RWPE2 (cell line): ENCODE measurements around the gene ATP6V1B1.

Experiments used
- ATAC-seq: fragments of 200-7000 bp; cut with Tn5 transposase; 3 replicates; pipeline ENCODE4 v1.9.1; 2021; ENCODE audit warnings: low read depth
- DNase-seq: peaks from one replicate; pipeline ENCODE4 v3.0.0-alpha.2; 2020; ENCODE audit warnings: low spot score
- H3K27ac ChIP-seq: fragments of 450-650 bp; 2 replicates; pipeline ENCODE4 v1.5.1; 2017; ENCODE audit warnings: mild to moderate bottlenecking; ENCODE audit not compliant: poor library complexity, severe bottlenecking
- H3K27me3 ChIP-seq: fragments of 250-450 bp; sonication (Bioruptor Pico); 2 replicates; pipeline ENCODE4 v1.5.1; 2021; ENCODE audit warnings: mild to moderate bottlenecking, moderate library complexity; ENCODE audit not compliant: insufficient read depth, poor library complexity, severe bottlenecking
- H3K36me3 ChIP-seq: fragments of 250-450 bp; sonication (Bioruptor Pico); 2 replicates; pipeline ENCODE4 v1.5.1; 2020; ENCODE audit warnings: low read depth, mild to moderate bottlenecking, moderate library complexity
- H3K4me1 ChIP-seq: fragments of 250-450 bp; sonication (Bioruptor Pico); 2 replicates; pipeline ENCODE4 v1.5.1; 2021; ENCODE audit warnings: mild to moderate bottlenecking, moderate library complexity; ENCODE audit not compliant: insufficient read depth, poor library complexity, severe bottlenecking
- H3K4me3 ChIP-seq: fragments of 250-450 bp; sonication (Bioruptor Pico); 2 replicates; pipeline ENCODE4 v1.5.1; 2021; ENCODE audit warnings: mild to moderate bottlenecking, moderate library complexity; ENCODE audit not compliant: severe bottlenecking
- H3K9me3 ChIP-seq: fragments of 250-450 bp; sonication (Bioruptor Pico); 2 replicates; pipeline ENCODE4 v1.5.1; 2021; ENCODE audit warnings: mild to moderate bottlenecking, moderate library complexity; ENCODE audit not compliant: severe bottlenecking
- TF ChIP-seq, protein P1 (sequence below): fragments of 450-650 bp; IDR thresholded peaks from one replicate; pipeline ENCODE4 v1.5.1; 2017; ENCODE audit warnings: mild to moderate bottlenecking, moderate library complexity; ENCODE audit not compliant: poor library complexity, severe bottlenecking

The ATP6V1B1 gene

GRCh38 chr2:70949086-70949485, 13.4 kb downstream of the ATP6V1B1 start:
- TF ChIP-seq, protein P1, sequence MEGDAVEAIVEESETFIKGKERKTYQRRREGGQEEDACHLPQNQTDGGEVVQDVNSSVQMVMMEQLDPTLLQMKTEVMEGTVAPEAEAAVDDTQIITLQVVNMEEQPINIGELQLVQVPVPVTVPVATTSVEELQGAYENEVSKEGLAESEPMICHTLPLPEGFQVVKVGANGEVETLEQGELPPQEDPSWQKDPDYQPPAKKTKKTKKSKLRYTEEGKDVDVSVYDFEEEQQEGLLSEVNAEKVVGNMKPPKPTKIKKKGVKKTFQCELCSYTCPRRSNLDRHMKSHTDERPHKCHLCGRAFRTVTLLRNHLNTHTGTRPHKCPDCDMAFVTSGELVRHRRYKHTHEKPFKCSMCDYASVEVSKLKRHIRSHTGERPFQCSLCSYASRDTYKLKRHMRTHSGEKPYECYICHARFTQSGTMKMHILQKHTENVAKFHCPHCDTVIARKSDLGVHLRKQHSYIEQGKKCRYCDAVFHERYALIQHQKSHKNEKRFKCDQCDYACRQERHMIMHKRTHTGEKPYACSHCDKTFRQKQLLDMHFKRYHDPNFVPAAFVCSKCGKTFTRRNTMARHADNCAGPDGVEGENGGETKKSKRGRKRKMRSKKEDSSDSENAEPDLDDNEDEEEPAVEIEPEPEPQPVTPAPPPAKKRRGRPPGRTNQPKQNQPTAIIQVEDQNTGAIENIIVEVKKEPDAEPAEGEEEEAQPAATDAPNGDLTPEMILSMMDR: no peak
- DNase-seq (no peak), ATAC-seq (no peak)
- H3K4me1 ChIP-seq: no peaks in the 10 kb centered on the region
- H3K27ac ChIP-seq: no peak overlapping the region
- peaks cover 17% of the 10 kb centered on the region for H3K27me3 ChIP-seq
- no peak overlapping the region for H3K4me3 ChIP-seq
- no peaks in the 10 kb centered on the region for H3K36me3 ChIP-seq
- no peaks in the 10 kb centered on the region for H3K9me3 ChIP-seq

DNA sequence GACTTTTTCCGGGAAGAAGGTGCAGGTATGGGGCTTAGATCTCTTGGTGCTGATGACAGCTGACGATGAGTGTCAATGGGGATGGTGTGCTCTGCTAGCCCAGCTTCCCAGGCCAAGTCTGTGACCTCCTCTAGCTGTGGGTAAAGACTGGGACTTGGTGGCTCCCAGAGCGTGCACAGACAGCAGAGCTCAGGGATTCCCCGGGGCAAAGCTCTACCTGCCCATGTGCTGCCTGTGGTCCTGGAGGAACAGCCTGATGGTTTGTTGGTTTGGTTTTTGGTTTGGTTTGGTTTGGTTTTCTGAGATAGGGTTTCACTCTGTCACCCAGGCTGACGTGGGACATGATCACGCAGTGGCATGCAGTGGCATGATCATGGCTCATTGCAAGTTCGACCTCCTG, 19.2 kb downstream of the ATP6V1B1 start:
- no peak for DNase-seq
- TF ChIP-seq, protein P1: no peak
- H3K4me1 ChIP-seq: no peaks in the 10 kb centered on the region
- no peaks in the 10 kb centered on the region for H3K36me3 ChIP-seq
- no peak overlapping the region for H3K4me3 ChIP-seq
- peaks cover 39% of the 10 kb centered on the region for H3K27me3 ChIP-seq
- no peak for ATAC-seq
- H3K9me3 ChIP-seq: no peaks in the 10 kb centered on the region
- H3K27ac ChIP-seq: no peak overlapping the region

DNA sequence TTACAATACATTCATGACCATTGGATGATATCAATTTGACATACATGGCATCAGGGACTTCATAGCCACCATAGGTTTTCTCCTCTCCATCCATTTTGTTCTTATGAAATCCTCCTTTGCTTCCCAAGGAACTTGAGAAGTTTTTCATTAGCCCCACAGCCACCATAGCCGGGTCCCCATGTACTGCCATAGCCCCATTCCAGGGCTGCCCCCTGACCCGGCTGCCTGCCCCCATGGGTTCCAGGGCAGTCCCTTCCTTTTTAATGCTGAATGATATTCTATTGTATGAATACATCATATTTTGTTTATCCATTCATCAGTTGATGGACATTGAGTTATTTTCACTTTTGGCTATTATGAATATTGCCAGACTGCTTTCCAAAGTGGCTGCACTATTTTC, 20.4 kb downstream of the ATP6V1B1 start:
- TF ChIP-seq, protein P1: no peak
- Histone ChIP-seq H3K27me3 (peaks cover 39% of the 10 kb centered on the region), H3K4me3 (no peak overlapping the region), H3K9me3 (no peaks in the 10 kb centered on the region), H3K27ac (no peak overlapping the region), H3K4me1 (no peaks in the 10 kb centered on the region), H3K36me3 (no peaks in the 10 kb centered on the region)
- no peak for ATAC-seq
- no peak for DNase-seq

DNA sequence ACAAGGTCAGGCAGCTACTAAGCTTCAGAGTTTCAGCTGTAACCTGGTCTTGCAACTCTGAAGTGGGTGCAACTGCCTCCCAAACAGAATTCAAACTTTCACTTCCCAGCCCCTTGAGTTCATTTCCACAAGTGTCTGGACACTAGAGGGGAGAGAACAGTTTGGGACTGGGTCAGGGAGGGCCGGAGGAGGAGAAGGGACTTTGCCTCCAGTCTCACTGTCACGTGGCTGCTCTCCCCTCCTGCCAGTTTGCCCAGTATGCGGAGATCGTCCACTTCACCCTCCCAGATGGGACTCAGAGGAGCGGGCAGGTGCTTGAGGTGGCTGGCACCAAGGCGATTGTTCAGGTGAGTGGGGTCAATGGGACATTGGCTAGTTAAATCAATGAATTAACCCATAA, 22.1 kb downstream of the ATP6V1B1 start:
- Histone ChIP-seq H3K36me3 (no peaks in the 10 kb centered on the region), H3K4me3 (no peak overlapping the region), H3K4me1 (no peaks in the 10 kb centered on the region), H3K9me3 (no peaks in the 10 kb centered on the region), H3K27ac (no peak overlapping the region), H3K27me3 (peaks cover 35% of the 10 kb centered on the region)
- TF ChIP-seq, protein P1: no peak
- no peak for ATAC-seq
- DNase-seq: no peak

DNA sequence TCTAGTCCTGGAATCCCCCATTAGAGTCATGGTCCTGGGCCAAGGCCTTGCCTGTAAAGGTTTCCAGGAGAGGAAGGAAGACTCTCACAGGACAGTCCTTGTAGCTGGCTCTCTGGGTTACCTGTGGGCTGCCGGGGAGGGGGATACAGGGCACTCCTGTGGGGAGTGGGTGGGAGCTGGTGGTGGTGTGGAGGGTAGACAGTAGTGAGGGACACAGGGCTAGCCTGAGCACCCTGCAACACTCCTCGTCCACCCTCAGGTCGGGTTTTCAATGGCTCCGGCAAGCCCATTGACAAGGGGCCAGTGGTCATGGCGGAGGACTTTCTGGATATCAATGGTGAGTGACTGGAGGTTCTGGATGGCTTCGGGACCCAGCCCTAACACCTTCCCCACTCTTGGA, 23.1 kb downstream of the ATP6V1B1 start:
- H3K4me1 ChIP-seq: no peaks in the 10 kb centered on the region
- peaks cover 26% of the 10 kb centered on the region for H3K27me3 ChIP-seq
- DNase-seq (no peak), ATAC-seq (no peak)
- no peaks in the 10 kb centered on the region for H3K36me3 ChIP-seq
- no peak overlapping the region for H3K4me3 ChIP-seq
- TF ChIP-seq, protein P1: no peak
- no peak overlapping the region for H3K27ac ChIP-seq
- no peaks in the 10 kb centered on the region for H3K9me3 ChIP-seq
